ENCODE measurements around the gene DAB2IP. TPM values are rescaled to one million over a fixed set of nuclear protein-coding genes. Genes with fewer than 3 reads are reported as not detected.

Gene DAB2IP
- total RNA-seq, 1 donor from 2014 or later: 71.6 TPM

DNA sequence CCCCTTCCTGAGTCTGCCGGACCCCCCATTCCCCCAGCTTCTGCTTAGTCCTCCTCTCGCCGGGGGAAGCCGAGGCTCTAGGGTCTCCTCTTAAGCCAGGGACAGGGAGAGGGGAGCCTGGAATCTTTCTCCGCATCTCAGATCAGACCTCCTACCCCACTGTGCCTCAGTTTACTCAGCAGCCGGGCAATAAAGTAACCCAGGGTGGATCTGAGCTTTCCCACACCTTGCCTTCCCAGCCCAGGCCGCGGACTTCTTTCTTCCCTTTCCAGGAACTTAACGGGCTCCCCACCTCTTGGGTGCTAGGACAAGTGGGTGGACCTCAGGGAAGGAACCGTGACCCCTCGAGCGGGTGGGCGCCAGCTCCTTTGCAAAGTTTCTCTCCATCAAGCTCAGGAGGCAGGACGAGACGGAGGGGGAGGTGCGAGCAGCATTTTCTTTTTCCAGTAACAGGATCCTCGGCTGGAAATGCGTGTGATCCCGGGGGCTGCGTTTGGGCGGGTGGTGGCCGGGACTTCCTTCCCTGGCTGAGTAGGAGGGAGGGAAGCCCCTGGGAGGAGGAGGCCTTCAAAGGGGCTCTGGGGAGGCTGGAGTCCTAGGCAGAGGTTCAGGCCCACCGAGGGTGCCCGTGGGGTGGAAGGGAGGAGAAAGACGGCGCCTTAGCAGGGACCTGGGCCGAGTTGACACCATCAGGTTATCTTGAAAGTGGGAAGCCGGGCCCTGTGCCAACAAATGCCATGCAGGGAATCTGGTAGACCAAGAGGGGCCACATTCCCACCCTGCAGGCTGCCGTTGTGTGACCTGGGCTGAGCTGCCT lies 795 bp downstream of the DAB2IP start:
- H3K4me1 ChIP-seq: peaks cover 15 to 17% of the 10 kb centered on the region in 2 donors
- no peak for DNase-seq (ENCODE audit: low spot score in 2 of 2)
- H3K36me3 ChIP-seq: no peaks in the 10 kb centered on the region
- peak overlapping the region in 1 of 2 donors; percentile 20 for H3K27ac ChIP-seq
- TF ChIP-seq, protein P1, sequence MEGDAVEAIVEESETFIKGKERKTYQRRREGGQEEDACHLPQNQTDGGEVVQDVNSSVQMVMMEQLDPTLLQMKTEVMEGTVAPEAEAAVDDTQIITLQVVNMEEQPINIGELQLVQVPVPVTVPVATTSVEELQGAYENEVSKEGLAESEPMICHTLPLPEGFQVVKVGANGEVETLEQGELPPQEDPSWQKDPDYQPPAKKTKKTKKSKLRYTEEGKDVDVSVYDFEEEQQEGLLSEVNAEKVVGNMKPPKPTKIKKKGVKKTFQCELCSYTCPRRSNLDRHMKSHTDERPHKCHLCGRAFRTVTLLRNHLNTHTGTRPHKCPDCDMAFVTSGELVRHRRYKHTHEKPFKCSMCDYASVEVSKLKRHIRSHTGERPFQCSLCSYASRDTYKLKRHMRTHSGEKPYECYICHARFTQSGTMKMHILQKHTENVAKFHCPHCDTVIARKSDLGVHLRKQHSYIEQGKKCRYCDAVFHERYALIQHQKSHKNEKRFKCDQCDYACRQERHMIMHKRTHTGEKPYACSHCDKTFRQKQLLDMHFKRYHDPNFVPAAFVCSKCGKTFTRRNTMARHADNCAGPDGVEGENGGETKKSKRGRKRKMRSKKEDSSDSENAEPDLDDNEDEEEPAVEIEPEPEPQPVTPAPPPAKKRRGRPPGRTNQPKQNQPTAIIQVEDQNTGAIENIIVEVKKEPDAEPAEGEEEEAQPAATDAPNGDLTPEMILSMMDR (IDR thresholded peaks at IDR 0.05): no peak
- H3K27me3 ChIP-seq: no peaks in the 10 kb centered on the region
- peak overlapping the region; percentile 73 to 88 for H3K4me3 ChIP-seq
- no peaks in the 10 kb centered on the region for H3K9me3 ChIP-seq
- intact Hi-C loops (cut with DNase I): loop anchor here (2.0 to 5.0 kb wide), 2 partner anchors 53 to 85 kb away; no protein-coding TSS in a partner anchor

GRCh38 chr9:121652838-121653231 lies 1.4 kb downstream of the DAB2IP start:
- H3K36me3 ChIP-seq: no peaks in the 10 kb centered on the region
- H3K27me3 ChIP-seq: no peaks in the 10 kb centered on the region
- peaks cover 17 to 18% of the 10 kb centered on the region in 2 donors for H3K4me1 ChIP-seq
- H3K27ac ChIP-seq: no peak overlapping the region
- H3K9me3 ChIP-seq: no peaks in the 10 kb centered on the region
- intact Hi-C loops (cut with DNase I): loop anchor here (2.0 to 5.0 kb wide), 2 partner anchors 54 to 86 kb away; no protein-coding TSS in a partner anchor
- TF ChIP-seq, protein P1 (IDR thresholded peaks at IDR 0.05): no peak
- peak overlapping the region; percentile 73 to 88 for H3K4me3 ChIP-seq
- no peak for DNase-seq (ENCODE audit: low spot score in 2 of 2)

GRCh38 chr9:121654499-121655140 lies 3.2 kb downstream of the DAB2IP start:
- TF ChIP-seq, protein P1 (IDR thresholded peaks at IDR 0.05): no peak
- DNase-seq (ENCODE audit: low spot score in 2 of 2): no peak
- H3K27me3 ChIP-seq: no peaks in the 10 kb centered on the region
- H3K4me3 ChIP-seq: no peak overlapping the region
- no peak overlapping the region for H3K27ac ChIP-seq
- H3K9me3 ChIP-seq: no peaks in the 10 kb centered on the region
- intact Hi-C loops (cut with DNase I): loop anchor here (5.0 kb wide), 1 partner anchor 87 kb away; no protein-coding TSS in a partner anchor
- H3K4me1 ChIP-seq: peaks cover 17 to 23% of the 10 kb centered on the region in 2 donors
- H3K36me3 ChIP-seq: no peaks in the 10 kb centered on the region

GRCh38 chr9:121655231-121655755 lies 3.9 kb downstream of the DAB2IP start:
- Histone ChIP-seq H3K9me3 (no peaks in the 10 kb centered on the region), H3K27me3 (no peaks in the 10 kb centered on the region), H3K27ac (no peak overlapping the region), H3K4me3 (no peak overlapping the region), H3K4me1 (peaks cover 14 to 22% of the 10 kb centered on the region in 2 donors), H3K36me3 (no peaks in the 10 kb centered on the region)
- TF ChIP-seq, protein P1 (IDR thresholded peaks at IDR 0.05): no peak
- no peak for DNase-seq (ENCODE audit: low spot score in 2 of 2)
- intact Hi-C loops (cut with DNase I): no loop called here

DNA sequence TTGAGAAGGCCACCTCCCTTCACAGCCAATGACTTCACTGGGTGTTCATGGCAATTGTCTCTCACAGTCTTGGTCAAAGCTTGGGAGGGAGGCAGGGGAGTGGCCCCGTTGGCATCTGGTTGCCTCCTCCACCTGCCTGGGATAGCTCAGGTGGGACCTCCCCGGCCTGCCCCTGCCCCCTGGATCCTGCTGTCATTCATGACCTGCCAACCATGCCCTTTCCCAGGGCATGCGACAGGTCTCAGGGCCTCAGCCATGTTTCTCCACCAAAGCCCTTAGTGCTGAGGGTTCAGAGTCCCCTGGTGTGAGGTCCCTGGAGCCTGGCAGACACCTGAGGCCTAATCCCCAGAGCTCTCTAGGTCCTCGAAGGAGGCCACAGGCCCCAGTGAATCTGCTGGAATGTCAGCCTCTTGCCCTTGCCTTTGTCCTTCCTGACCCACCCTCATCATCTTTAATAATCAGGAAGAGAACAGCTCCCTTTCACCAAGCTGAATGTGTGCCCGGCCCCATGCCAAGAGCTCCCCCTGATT lies 5.6 kb downstream of the DAB2IP start:
- H3K9me3 ChIP-seq: no peaks in the 10 kb centered on the region
- no peaks in the 10 kb centered on the region for H3K27me3 ChIP-seq
- DNase-seq (ENCODE audit: low spot score in 2 of 2): no peak
- H3K36me3 ChIP-seq: no peaks in the 10 kb centered on the region
- peaks cover 2 to 16% of the 10 kb centered on the region in 2 donors for H3K4me1 ChIP-seq
- H3K4me3 ChIP-seq: no peak overlapping the region
- H3K27ac ChIP-seq: peak overlapping the region in 1 of 2 donors; percentile 31
- TF ChIP-seq, protein P1 (IDR thresholded peaks at IDR 0.05): no peak
- intact Hi-C loops (cut with DNase I): no loop called here
